Measurements from ENCODE around the gene TIMM10. TPM values are rescaled to one million over a fixed set of nuclear protein-coding genes. Genes with fewer than 3 reads are reported as not detected.

Gene TIMM10
- total and polyA plus RNA-seq, 12 donors, result 23.9 to 89.0 (median 53.7) TPM

GRCh38 chr11:57487920-57488659 lies 42.5 kb downstream of the TIMM10 start:
- H3K36me3 ChIP-seq (replicated peaks in 1 of 2), result peaks cover 0 to 5% of the 10 kb centered on the region in 2 donors
- no peaks in the 10 kb centered on the region for H3K27me3 ChIP-seq
- 84 to 89% (median 86%) methylated on average over 6 of the region's 6 CpGs for whole genome bisulfite sequencing, 4 donors

GRCh38 chr11:57487021-57487778 lies 43.4 kb downstream of the TIMM10 start:
- 93 to 96% (median 94%) methylated on average over 12 to 15 of the region's 15 CpGs for WGBS, 4 donors
- Histone ChIP-seq H3K4me3 (no peak overlapping the region), H3K4me1 (replicated peaks in 1 of 2) (peaks cover 7 to 12% of the 10 kb centered on the region in 2 donors), H3K27ac (no peak overlapping the region), H3K9me3 (replicated peaks in 1 of 3) (no peaks in the 10 kb centered on the region), H3K36me3 (replicated peaks in 1 of 2) (peaks cover 0 to 5% of the 10 kb centered on the region in 2 donors), H3K27me3 (no peaks in the 10 kb centered on the region)
- no peak for DNase-seq
- intact Hi-C loops (cut with DNase I), result loop anchor here in 1 of 2 donors (10.0 kb wide), 1 partner anchor 142 kb away; no protein-coding TSS in a partner anchor
- TF ChIP-seq CTCF (IDR thresholded peaks at IDR 0.05), result no peak
- TF ChIP-seq POLR2A (IDR thresholded peaks at IDR 0.05), result no peak

More at GRCh38 chr11:57487920-57488659, 42.5 kb downstream of the TIMM10 start:
- Histone ChIP-seq H3K4me3 (no peak overlapping the region), H3K4me1 (replicated peaks in 1 of 2) (peaks cover 2 to 3% of the 10 kb centered on the region in 2 donors), H3K27ac (no peak overlapping the region), H3K9me3 (replicated peaks in 1 of 3) (no peaks in the 10 kb centered on the region)
- no peak for DNase-seq
- TF ChIP-seq CTCF (IDR thresholded peaks at IDR 0.05) (no peak), POLR2A (IDR thresholded peaks at IDR 0.05) (no peak)
- intact Hi-C loops (cut with DNase I), result loop anchor here in 1 of 2 donors (10.0 kb wide), 1 partner anchor 143 kb away; no protein-coding TSS in a partner anchor

- no peak overlapping the region for H3K27ac ChIP-seq
- DNase-seq, result no peak
- intact Hi-C loops (cut with DNase I), result loop anchor here in 1 of 2 donors (10.0 kb wide), 1 partner anchor 141 kb away; no protein-coding TSS in a partner anchor
- 89 to 94% (median 91%) methylated on average over 8 to 10 of the region's 10 CpGs for WGBS, 4 donors
- H3K36me3 ChIP-seq (replicated peaks in 1 of 2), result peaks cover 0 to 5% of the 10 kb centered on the region in 2 donors
- no peaks in the 10 kb centered on the region for H3K27me3 ChIP-seq
- H3K4me3 ChIP-seq, result no peak overlapping the region
- peaks cover 7 to 12% of the 10 kb centered on the region in 2 donors for H3K4me1 ChIP-seq (replicated peaks in 1 of 2)
- TF ChIP-seq CTCF (IDR thresholded peaks at IDR 0.05) (no peak), POLR2A (IDR thresholded peaks at IDR 0.05) (no peak)
- no peaks in the 10 kb centered on the region for H3K9me3 ChIP-seq (replicated peaks in 1 of 3)
Measured at GRCh38 chr11:57485217-57485990, 45.1 kb downstream of the TIMM10 start.
